Activated naive CD4-positive, alpha-beta T cell treated with anti-CD3 and anti-CD28 coated beads, Interleukin-2, amount 10 ng/mL, durations not matched to agents 7 days and 5 days (primary cell): ENCODE data around the gene GRHL3.

Experiments used
- CTCF ChIA-PET: fragments of 350-600 bp; sonication (Branson Sonifier 250); formaldehyde crosslinking; loops from one replicate; lab custom pipeline; 2021; ENCODE audit warnings: antibody characterized with exemption; lab: Charles Lee
- DNase-seq: peaks from one replicate; pipeline ENCODE4 v3.0.0-alpha.2; 2020
- H3K27ac Mint-ChIP-seq: one replicate; pipeline ENCODE4 v1.8.0; 2021; ENCODE audit warnings: mild to moderate bottlenecking, moderate library complexity, mixed read lengths
- H3K27me3 Mint-ChIP-seq: one replicate; pipeline ENCODE4 v1.8.0; 2021; ENCODE audit warnings: mild to moderate bottlenecking, mixed read lengths
- H3K36me3 Mint-ChIP-seq: one replicate; pipeline ENCODE4 v1.8.0; 2021; ENCODE audit warnings: mixed read lengths
- H3K4me1 Mint-ChIP-seq: one replicate; pipeline ENCODE4 v1.8.0; 2021; ENCODE audit warnings: mixed read lengths
- H3K4me3 Mint-ChIP-seq: one replicate; pipeline ENCODE4 v1.8.0; 2021; ENCODE audit warnings: mild to moderate bottlenecking, moderate library complexity, mixed read lengths
- H3K9me3 Mint-ChIP-seq: one replicate; pipeline ENCODE4 v1.8.0; 2021; ENCODE audit warnings: mixed read lengths

GRHL3 gene

GRCh38 chr1:24298606-24299005 lies 20.6 kb upstream of the GRHL3 start:
- DNase-seq, result no peak
- H3K27me3 Mint-ChIP-seq, result peaks cover 60% of the 10 kb centered on the region
- H3K9me3 Mint-ChIP-seq, result no peaks in the 10 kb centered on the region
- CTCF ChIA-PET, result no interaction called here
- no peak overlapping the region for H3K27ac Mint-ChIP-seq
- no peaks in the 10 kb centered on the region for H3K4me1 Mint-ChIP-seq
- H3K36me3 Mint-ChIP-seq, result no peaks in the 10 kb centered on the region
- no peak overlapping the region for H3K4me3 Mint-ChIP-seq

GRCh38 chr1:24299901-24300300 lies 19.3 kb upstream of the GRHL3 start:
- CTCF ChIA-PET, result no interaction called here
- DNase-seq, result no peak
- Mint-ChIP-seq H3K4me3 (no peak overlapping the region), H3K27me3 (peaks cover 68% of the 10 kb centered on the region), H3K4me1 (no peaks in the 10 kb centered on the region), H3K9me3 (no peaks in the 10 kb centered on the region), H3K27ac (no peak overlapping the region), H3K36me3 (no peaks in the 10 kb centered on the region)

- Mint-ChIP-seq H3K27ac (no peak overlapping the region), H3K4me3 (no peak overlapping the region), H3K9me3 (no peaks in the 10 kb centered on the region), H3K27me3 (peaks cover 65% of the 10 kb centered on the region), H3K36me3 (no peaks in the 10 kb centered on the region), H3K4me1 (no peaks in the 10 kb centered on the region)
- DNase-seq, result no peak
- CTCF ChIA-PET, result no interaction called here
These were observed 18.0 kb upstream of the GRHL3 start for GRCh38 chr1:24300971-24301784.

- CTCF ChIA-PET, result no interaction called here
- DNase-seq, result no peak
- H3K27me3 Mint-ChIP-seq, result peaks cover 67% of the 10 kb centered on the region
- H3K4me1 Mint-ChIP-seq, result no peaks in the 10 kb centered on the region
- H3K4me3 Mint-ChIP-seq, result no peak overlapping the region
- H3K9me3 Mint-ChIP-seq, result no peaks in the 10 kb centered on the region
- no peaks in the 10 kb centered on the region for H3K36me3 Mint-ChIP-seq
- H3K27ac Mint-ChIP-seq, result no peak overlapping the region
These were observed 17.4 kb upstream of the GRHL3 start for GRCh38 chr1:24301785-24302175.

- peaks cover 67% of the 10 kb centered on the region for H3K27me3 Mint-ChIP-seq
- H3K4me3 Mint-ChIP-seq, result no peak overlapping the region
- no peak for DNase-seq
- no peak overlapping the region for H3K27ac Mint-ChIP-seq
- no peaks in the 10 kb centered on the region for H3K36me3 Mint-ChIP-seq
- H3K9me3 Mint-ChIP-seq, result no peaks in the 10 kb centered on the region
- no peaks in the 10 kb centered on the region for H3K4me1 Mint-ChIP-seq
- CTCF ChIA-PET, result no interaction called here
These were observed 16.9 kb upstream of the GRHL3 start for GRCh38 chr1:24302209-24302611.

GRCh38 chr1:24303600-24303999 lies 15.6 kb upstream of the GRHL3 start:
- DNase-seq, result no peak
- no peaks in the 10 kb centered on the region for H3K36me3 Mint-ChIP-seq
- no peak overlapping the region for H3K4me3 Mint-ChIP-seq
- no peak overlapping the region for H3K27ac Mint-ChIP-seq
- CTCF ChIA-PET, result interaction anchor here (1.2 kb wide), 1 partner anchor 89 kb away, joined by 4 read pairs; no protein-coding TSS in a partner anchor
- no peaks in the 10 kb centered on the region for H3K4me1 Mint-ChIP-seq
- no peaks in the 10 kb centered on the region for H3K9me3 Mint-ChIP-seq
- H3K27me3 Mint-ChIP-seq, result peaks cover 64% of the 10 kb centered on the region

GRCh38 chr1:24304763-24305162 lies 14.4 kb upstream of the GRHL3 start:
- no peaks in the 10 kb centered on the region for H3K4me1 Mint-ChIP-seq
- peaks cover 66% of the 10 kb centered on the region for H3K27me3 Mint-ChIP-seq
- no peaks in the 10 kb centered on the region for H3K36me3 Mint-ChIP-seq
- CTCF ChIA-PET, result interaction anchor here (1.2 kb wide), 1 partner anchor 88 kb away, joined by 4 read pairs; no protein-coding TSS in a partner anchor
- H3K27ac Mint-ChIP-seq, result no peak overlapping the region
- H3K4me3 Mint-ChIP-seq, result no peak overlapping the region
- DNase-seq, result no peak
- H3K9me3 Mint-ChIP-seq, result no peaks in the 10 kb centered on the region

GRCh38 chr1:24308365-24309015 lies 10.7 kb upstream of the GRHL3 start:
- Mint-ChIP-seq H3K36me3 (no peaks in the 10 kb centered on the region), H3K9me3 (no peaks in the 10 kb centered on the region), H3K4me1 (no peaks in the 10 kb centered on the region), H3K27me3 (peaks cover 69% of the 10 kb centered on the region), H3K4me3 (no peak overlapping the region), H3K27ac (no peak overlapping the region)
- no peak for DNase-seq
- CTCF ChIA-PET, result interaction anchor here (1.1 to 2.4 kb wide), 2 partner anchors 107 to 109 kb away, joined by 3 to 8 read pairs; no protein-coding TSS in a partner anchor

- Mint-ChIP-seq H3K27me3 (peaks cover 62% of the 10 kb centered on the region), H3K27ac (no peak overlapping the region), H3K36me3 (no peaks in the 10 kb centered on the region), H3K9me3 (no peaks in the 10 kb centered on the region), H3K4me3 (no peak overlapping the region), H3K4me1 (no peaks in the 10 kb centered on the region)
- DNase-seq, result no peak
- CTCF ChIA-PET, result interaction anchor here (1.1 to 2.4 kb wide), 2 partner anchors 108 to 111 kb away, joined by 3 to 8 read pairs; no protein-coding TSS in a partner anchor
These were observed 9.2 kb upstream of the GRHL3 start for GRCh38 chr1:24309762-24310485.

GRCh38 chr1:24311234-24311633 lies 7.9 kb upstream of the GRHL3 start:
- H3K27me3 Mint-ChIP-seq, result peaks cover 70% of the 10 kb centered on the region

GRCh38 chr1:24311741-24312140 lies 7.4 kb upstream of the GRHL3 start:
- DNase-seq, result no peak
- Mint-ChIP-seq H3K4me3 (no peak overlapping the region), H3K27me3 (peaks cover 71% of the 10 kb centered on the region), H3K9me3 (no peaks in the 10 kb centered on the region), H3K4me1 (no peaks in the 10 kb centered on the region), H3K36me3 (no peaks in the 10 kb centered on the region), H3K27ac (no peak overlapping the region)
- CTCF ChIA-PET, result no interaction called here

More at GRCh38 chr1:24311234-24311633, 7.9 kb upstream of the GRHL3 start:
- no peak for DNase-seq
- Mint-ChIP-seq H3K4me1 (no peaks in the 10 kb centered on the region), H3K9me3 (no peaks in the 10 kb centered on the region), H3K27ac (no peak overlapping the region), H3K36me3 (no peaks in the 10 kb centered on the region), H3K4me3 (no peak overlapping the region)
- CTCF ChIA-PET, result no interaction called here

- Mint-ChIP-seq H3K27me3 (peaks cover 77% of the 10 kb centered on the region), H3K9me3 (no peaks in the 10 kb centered on the region), H3K36me3 (no peaks in the 10 kb centered on the region), H3K27ac (no peak overlapping the region), H3K4me3 (no peak overlapping the region), H3K4me1 (peaks cover 20% of the 10 kb centered on the region)
- DNase-seq, result no peak
- CTCF ChIA-PET, result interaction anchor here (1.3 kb wide), 1 partner anchor 116 kb away, joined by 4 read pairs; no protein-coding TSS in a partner anchor
These were observed 3.8 kb upstream of the GRHL3 start for GRCh38 chr1:24315391-24315790.

- CTCF ChIA-PET, result interaction anchor here (1.3 to 1.4 kb wide), 2 partner anchors 74 to 117 kb away, joined by 4 read pairs; no protein-coding TSS in a partner anchor
- peaks cover 79% of the 10 kb centered on the region for H3K27me3 Mint-ChIP-seq
- H3K4me1 Mint-ChIP-seq, result peaks cover 32% of the 10 kb centered on the region
- no peak overlapping the region for H3K4me3 Mint-ChIP-seq
- no peak overlapping the region for H3K27ac Mint-ChIP-seq
- no peak for DNase-seq
- H3K36me3 Mint-ChIP-seq, result no peaks in the 10 kb centered on the region
- no peaks in the 10 kb centered on the region for H3K9me3 Mint-ChIP-seq
These were observed 2.5 kb upstream of the GRHL3 start for GRCh38 chr1:24316645-24317044.

GRCh38 chr1:24317081-24317480 lies 2.1 kb upstream of the GRHL3 start:
- DNase-seq, result no peak
- no peak overlapping the region for H3K4me3 Mint-ChIP-seq
- no peaks in the 10 kb centered on the region for H3K9me3 Mint-ChIP-seq
- CTCF ChIA-PET, result interaction anchor here (1.4 kb wide), 1 partner anchor 74 kb away, joined by 4 read pairs; no protein-coding TSS in a partner anchor
- peaks cover 80% of the 10 kb centered on the region for H3K27me3 Mint-ChIP-seq
- no peaks in the 10 kb centered on the region for H3K36me3 Mint-ChIP-seq
- peaks cover 33% of the 10 kb centered on the region for H3K4me1 Mint-ChIP-seq
- no peak overlapping the region for H3K27ac Mint-ChIP-seq
